Transverse colon (tissue), 4 donors: ENCODE data around the gene SLFN14. TPM values are rescaled to one million over a fixed set of nuclear protein-coding genes. Genes with fewer than 3 reads are reported as not detected.

Experiments
- DNase-seq: peaks from one replicate; pipeline ENCODE4 v3.0.0-alpha.2; 2019
- H3K27ac ChIP-seq, 4 donors: fragments of 200-600 bp; sonication (generic); 2 replicates each; pipeline ENCODE4 v1.5.1; 2016 to 2018; ENCODE audit warnings: inconsistent platforms in 4 of 4
- H3K27me3 ChIP-seq: fragments of 200-600 bp; sonication (generic); 2 replicates; pipeline ENCODE4 v1.5.1; 2017; ENCODE audit warnings: inconsistent platforms
- H3K36me3 ChIP-seq, 4 donors: fragments of 200-600 bp; sonication (generic); 2 replicates each; pipeline ENCODE4 v1.5.1; 2017 to 2019; ENCODE audit warnings: inconsistent platforms in 4 of 4
- H3K4me1 ChIP-seq, 4 donors: fragments of 200-600 bp; sonication (generic); 2 replicates each; pipeline ENCODE4 v1.5.1; 2017 to 2020; ENCODE audit warnings: inconsistent platforms in 4 of 4
- H3K4me3 ChIP-seq, 4 donors: fragments of 200-600 bp; sonication (generic); 1 replicate in 1 of 4; 2 replicates in 3 of 4; pipeline versions ENCODE4 v1.5.1 to v1.6.1; 2017 to 2019; ENCODE audit warnings: inconsistent platforms in 4 of 4
- H3K9me3 ChIP-seq, 2 donors: fragments of 200-600 bp; sonication (generic); 2 replicates each; pipeline ENCODE4 v1.5.1; 2017 to 2019; ENCODE audit warnings: inconsistent platforms in 2 of 2
- EP300 ChIP-seq: sonication (generic); formaldehyde crosslinking; IDR thresholded peaks from one replicate; pipeline ENCODE4 v1.6.1; 2017; ENCODE audit warnings: antibody characterized with exemption, low read depth
- POLR2A ChIP-seq: fragments of 450-650 bp; IDR thresholded peaks from one replicate; pipeline ENCODE4 v1.6.1; 2016; ENCODE audit warnings: antibody characterized with exemption, mild to moderate bottlenecking, moderate library complexity
- POLR2AphosphoS5 ChIP-seq, 3 donors: sonication (generic); formaldehyde crosslinking; IDR thresholded peaks; one replicate each; pipeline ENCODE4 v1.6.1; 2016; ENCODE audit warnings: antibody characterized with exemption in 3 of 3
- WGBS, 2 donors: methylation state at CpG; one replicate each; pipeline ENCODE4 v1.1.5; 2018; ENCODE audit warnings: low coverage in 1 of 2; 5-methylcytosine and 5-hydroxymethylcytosine counted together
- in situ Hi-C, 4 donors: fragments of 200-750 bp; cut with MboI; loops; one replicate each; pipeline versions ENCODE4 v1.15.0 to v1.15.1; 2017; ENCODE audit warnings: low sequenced_read_pairs in 3 of 4, low pct_ligation_motif_present in 1 of 4, low pct_unique_long_range_greater_than_20kb in 1 of 4
- intact Hi-C: fragments of 100-400 bp; cut with DNase I; formaldehyde crosslinking; loops from one replicate; pipeline ENCODE4 v1.15.1; 2023; ENCODE audit warnings: low total_unique reads
- total RNA-seq, 4 donors: library from RNA; depleted of rRNA; stranded (reverse); fragments of >200 nt; gene quantifications; one replicate each; pipeline ENCODE4 v1.1.0, GENCODE V29; 2016
- TF ChIP-seq, protein P1 (sequence below), 5 experiments: fragments of 200-600 bp in 3 of 5; fragments of 450-650 bp in 2 of 5; sonication (generic) in 3 of 5; IDR thresholded peaks; 1 replicate in 2 of 5; 2 replicates in 3 of 5; pipeline ENCODE4 v1.5.1; 2016 to 2017; ENCODE audit warnings: antibody characterized with exemption in 5 of 5, inconsistent platforms in 3 of 5, mild to moderate bottlenecking in 2 of 5, moderate library complexity in 1 of 5

Gene SLFN14
- total RNA-seq, 4 donors from 2014 or later = not detected

DNA sequence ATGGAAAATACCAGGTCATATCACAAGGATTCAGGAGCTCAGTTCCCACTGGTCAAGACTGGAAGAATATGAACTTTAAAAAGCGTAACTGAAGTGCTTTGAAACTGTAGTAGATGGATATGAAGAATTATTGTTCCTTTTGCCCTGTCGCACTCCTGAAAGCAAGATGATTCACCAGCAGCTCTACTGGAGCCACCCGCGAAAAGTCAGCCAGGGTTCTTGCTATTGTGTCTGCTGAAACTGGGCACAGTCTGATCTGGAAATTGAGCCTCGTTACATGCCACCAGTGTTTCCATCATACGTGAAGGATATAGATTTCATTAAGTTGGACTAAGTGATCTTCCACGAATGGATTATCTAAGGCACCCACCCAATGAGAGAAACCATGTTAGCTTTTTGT is 43.1 kb upstream of the SLFN14 start:
- no peak for DNase-seq
- H3K27me3 ChIP-seq = no peaks in the 10 kb centered on the region
- no peaks in the 10 kb centered on the region for H3K4me1 ChIP-seq
- in situ Hi-C loops = loop anchor here in 3 of 4 donors (25.0 kb wide), 1 partner anchor 134 kb away; the partner anchor contains the start of gene RASL10B (in 3 of the 3)
- H3K36me3 ChIP-seq = peaks cover 0 to 64% (median 25%) of the 10 kb centered on the region in 4 donors
- H3K9me3 ChIP-seq = no peaks in the 10 kb centered on the region
- no peak overlapping the region for H3K4me3 ChIP-seq
- H3K27ac ChIP-seq = no peak overlapping the region
- intact Hi-C loops = no loop called here
- TF ChIP-seq POLR2AphosphoS5 (IDR thresholded peaks at IDR 0.05) = no peak
- TF ChIP-seq, protein P1, sequence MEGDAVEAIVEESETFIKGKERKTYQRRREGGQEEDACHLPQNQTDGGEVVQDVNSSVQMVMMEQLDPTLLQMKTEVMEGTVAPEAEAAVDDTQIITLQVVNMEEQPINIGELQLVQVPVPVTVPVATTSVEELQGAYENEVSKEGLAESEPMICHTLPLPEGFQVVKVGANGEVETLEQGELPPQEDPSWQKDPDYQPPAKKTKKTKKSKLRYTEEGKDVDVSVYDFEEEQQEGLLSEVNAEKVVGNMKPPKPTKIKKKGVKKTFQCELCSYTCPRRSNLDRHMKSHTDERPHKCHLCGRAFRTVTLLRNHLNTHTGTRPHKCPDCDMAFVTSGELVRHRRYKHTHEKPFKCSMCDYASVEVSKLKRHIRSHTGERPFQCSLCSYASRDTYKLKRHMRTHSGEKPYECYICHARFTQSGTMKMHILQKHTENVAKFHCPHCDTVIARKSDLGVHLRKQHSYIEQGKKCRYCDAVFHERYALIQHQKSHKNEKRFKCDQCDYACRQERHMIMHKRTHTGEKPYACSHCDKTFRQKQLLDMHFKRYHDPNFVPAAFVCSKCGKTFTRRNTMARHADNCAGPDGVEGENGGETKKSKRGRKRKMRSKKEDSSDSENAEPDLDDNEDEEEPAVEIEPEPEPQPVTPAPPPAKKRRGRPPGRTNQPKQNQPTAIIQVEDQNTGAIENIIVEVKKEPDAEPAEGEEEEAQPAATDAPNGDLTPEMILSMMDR (IDR thresholded peaks at IDR 0.05) = no peak
- TF ChIP-seq EP300 = no peak
- TF ChIP-seq POLR2A = no peak
- WGBS, 2 donors = 83 to 90% methylated on average over 2 to 7 of the region's 7 CpGs

DNA sequence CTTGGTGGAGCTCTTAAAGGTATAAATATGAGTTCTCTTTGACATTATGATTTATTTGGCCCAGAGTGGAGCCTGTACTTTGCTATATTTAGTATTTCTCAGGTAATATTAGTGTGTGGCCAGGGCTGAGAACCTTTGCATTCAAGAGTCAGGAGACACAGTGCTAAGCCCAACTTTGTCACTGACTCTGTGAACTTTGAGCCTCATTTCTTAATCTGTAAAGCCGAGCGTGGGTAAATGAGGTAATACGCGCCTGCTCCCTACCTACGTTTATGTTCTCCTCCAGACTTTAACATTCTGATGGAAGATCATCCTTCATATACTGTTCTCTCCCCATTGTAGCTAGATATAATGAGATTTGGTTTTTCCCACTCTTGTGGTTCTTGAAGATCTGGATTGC is 37.0 kb upstream of the SLFN14 start:
- no peak overlapping the region for H3K27ac ChIP-seq
- no peak for TF ChIP-seq POLR2A
- TF ChIP-seq, protein P1 (IDR thresholded peaks at IDR 0.05) = no peak
- TF ChIP-seq POLR2AphosphoS5 (IDR thresholded peaks at IDR 0.05) = no peak
- H3K4me3 ChIP-seq = no peak overlapping the region
- in situ Hi-C loops (no loop called here), intact Hi-C loops (no loop called here)
- 71 to 80% methylated on average over 4 to 5 of the region's 5 CpGs for WGBS, 2 donors
- no peaks in the 10 kb centered on the region for H3K27me3 ChIP-seq
- DNase-seq = no peak
- peaks cover 2 to 80% (median 36%) of the 10 kb centered on the region in 4 donors for H3K36me3 ChIP-seq
- no peaks in the 10 kb centered on the region for H3K9me3 ChIP-seq
- no peaks in the 10 kb centered on the region for H3K4me1 ChIP-seq

DNA sequence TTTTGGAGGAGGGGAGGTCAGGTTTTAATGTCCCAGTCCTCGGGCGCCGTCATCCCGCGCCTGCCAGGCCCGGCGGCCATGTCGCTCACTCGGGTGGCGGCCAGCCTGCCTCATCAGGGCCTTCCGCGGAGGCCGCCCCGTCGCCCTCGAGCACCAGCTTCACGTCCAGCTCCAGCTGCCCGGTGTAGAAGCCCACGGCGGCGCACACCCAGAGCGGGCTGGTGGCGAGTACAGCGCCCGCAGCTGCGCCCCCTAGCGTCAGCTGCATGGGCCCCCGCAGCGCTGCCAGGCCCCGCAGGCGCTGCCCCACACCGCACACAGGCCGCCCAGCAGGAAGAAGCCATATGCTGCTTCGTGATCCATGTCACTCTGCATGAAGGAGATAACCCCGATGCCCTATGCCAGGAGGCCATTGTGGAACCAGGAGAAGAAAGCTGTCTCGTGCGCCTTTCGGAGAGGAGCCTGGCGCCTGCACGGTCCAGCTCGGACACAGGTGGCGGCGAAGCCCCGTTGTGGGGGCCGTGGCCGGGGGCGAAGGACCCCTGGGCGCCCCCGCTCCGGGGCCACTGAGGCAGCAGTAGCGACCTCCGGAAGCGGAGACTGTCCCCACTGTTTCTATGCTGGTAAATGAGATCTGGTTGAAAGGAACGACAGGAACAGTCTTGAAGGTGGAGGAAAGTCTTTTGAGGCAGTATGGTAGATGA is 36.1 kb upstream of the SLFN14 start:
- no peak overlapping the region for H3K27ac ChIP-seq
- H3K4me3 ChIP-seq = no peak overlapping the region
- no peak for TF ChIP-seq POLR2A
- TF ChIP-seq POLR2AphosphoS5 (IDR thresholded peaks at IDR 0.05) = no peak
- TF ChIP-seq, protein P1 (IDR thresholded peaks at IDR 0.05) = no peak
- no peak for TF ChIP-seq EP300
- no peaks in the 10 kb centered on the region for H3K27me3 ChIP-seq
- H3K36me3 ChIP-seq = peaks cover 2 to 77% (median 33%) of the 10 kb centered on the region in 4 donors
- H3K9me3 ChIP-seq = no peaks in the 10 kb centered on the region
- intact Hi-C loops (no loop called here), in situ Hi-C loops (no loop called here)
- no peak for DNase-seq
- 90 to 100% methylated on average over 1 to 48 of the region's 54 CpGs for WGBS, 2 donors
- H3K4me1 ChIP-seq = peaks cover 0 to 3% (median under 1%) of the 10 kb centered on the region in 4 donors

DNA sequence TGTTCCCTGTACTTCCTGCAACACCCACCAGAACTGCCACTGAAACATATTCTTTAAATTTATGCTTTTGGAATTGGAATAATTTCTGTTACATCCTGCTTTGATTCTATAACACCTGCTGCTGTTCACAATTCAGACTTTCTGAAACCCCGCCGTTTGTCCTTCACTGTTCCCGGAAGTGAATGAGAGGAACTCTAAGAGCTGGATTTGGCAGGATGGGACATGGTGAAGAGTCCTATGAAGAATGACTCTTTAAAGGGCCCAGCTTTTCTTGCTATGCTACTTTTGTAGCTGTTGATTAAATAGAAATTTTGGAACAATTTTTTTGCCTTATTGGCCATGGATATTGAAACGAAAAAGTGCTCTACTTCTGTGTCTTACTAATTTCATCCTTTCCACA is 35.5 kb upstream of the SLFN14 start:
- no peak for DNase-seq
- H3K27ac ChIP-seq = no peak overlapping the region
- TF ChIP-seq EP300 = no peak
- TF ChIP-seq POLR2AphosphoS5 (IDR thresholded peaks at IDR 0.05) = no peak
- TF ChIP-seq POLR2A = no peak
- TF ChIP-seq, protein P1 (IDR thresholded peaks at IDR 0.05) = no peak
- no peaks in the 10 kb centered on the region for H3K27me3 ChIP-seq
- H3K4me1 ChIP-seq = peaks cover 0 to 9% (median 5%) of the 10 kb centered on the region in 4 donors
- no peak overlapping the region for H3K4me3 ChIP-seq
- in situ Hi-C loops = no loop called here
- peaks cover 2 to 71% (median 31%) of the 10 kb centered on the region in 4 donors for H3K36me3 ChIP-seq
- 89 to 94% methylated on average over 4 of the region's 4 CpGs for WGBS, 2 donors
- intact Hi-C loops = no loop called here
- no peaks in the 10 kb centered on the region for H3K9me3 ChIP-seq
